OCI-LY3 (cell line): Measurements from ENCODE around the gene CHST11.

Experiments
- CTCF ChIP-seq: fragments of 200-600, 300-600 bp; sonication (generic); IDR thresholded peaks from 2 replicates; pipeline ENCODE4 v1.5.1; 2014; ENCODE audit warnings: antibody characterized with exemption, low read length, low read depth
- EZH2phosphoT487 ChIP-seq: fragments of 200-600 bp; shearing (Covaris generic); IDR thresholded peaks from 2 replicates; pipeline ENCODE4 v1.6.1; 2018; ENCODE audit warnings: antibody characterized with exemption, mixed run types, low read depth

GRCh38 chr12:104626069-104626837 is 169.5 kb downstream of the CHST11 start:
- TF ChIP-seq CTCF (no peak), EZH2phosphoT487 (no peak)
